Thyroid gland (tissue), 4 donors: ENCODE data around the gene CENPM. TPM values are rescaled to one million over a fixed set of nuclear protein-coding genes. Genes with fewer than 3 reads are reported as not detected.

Source experiments
- DNase-seq, 2 donors: peaks; one replicate each; pipeline ENCODE4 v3.0.0-alpha.2; 2019
- H3K27ac ChIP-seq, 3 donors: fragments of 200-600 bp; sonication (generic); 1 replicate in 2 of 3; 2 replicates in 1 of 3; pipeline ENCODE4 v1.5.1; 2016 to 2019; ENCODE audit warnings: mild to moderate bottlenecking in 1 of 3, moderate library complexity in 1 of 3
- H3K27me3 ChIP-seq: fragments of 200-600 bp; sonication (generic); one replicate; pipeline ENCODE4 v1.5.1; 2019
- H3K36me3 ChIP-seq, 2 donors: fragments of 200-600 bp; sonication (generic); one replicate each; pipeline ENCODE4 v1.5.1; 2016 to 2019
- H3K4me1 ChIP-seq, 2 donors: fragments of 200-600 bp; sonication (generic); one replicate each; pipeline ENCODE4 v1.5.1; 2017 to 2019
- H3K4me3 ChIP-seq, 3 donors: fragments of 200-600 bp; sonication (generic); replicated peaks in 1 of 3; 1 replicate in 2 of 3; 2 replicates in 1 of 3; pipeline ENCODE4 v1.5.1; 2016; ENCODE audit warnings: mild to moderate bottlenecking in 1 of 3
- H3K9me3 ChIP-seq: fragments of 200-600 bp; sonication (generic); one replicate; pipeline ENCODE4 v1.5.1; 2017
- CTCF ChIP-seq, 6 experiments: fragments of 200-600 bp in 3 of 6; fragments of 450-650 bp in 3 of 6; sonication (generic) in 3 of 6; IDR thresholded peaks; one replicate each; pipeline ENCODE4 v1.5.1; 2016 to 2019; ENCODE audit warnings: antibody characterized with exemption in 6 of 6, mild to moderate bottlenecking in 2 of 6, inconsistent platforms in 1 of 6, moderate library complexity in 1 of 6
- POLR2A ChIP-seq, 2 donors: fragments of 450-650 bp; IDR thresholded peaks; one replicate each; pipeline ENCODE4 v1.6.1; 2017; ENCODE audit warnings: antibody characterized with exemption in 2 of 2, mild to moderate bottlenecking in 2 of 2, moderate library complexity in 1 of 2
- WGBS, 2 donors: methylation state at CpG; one replicate each; pipeline ENCODE4 v1.1.5; 2017; 5-methylcytosine and 5-hydroxymethylcytosine counted together
- intact Hi-C: fragments of 100-400 bp; cut with DNase I; formaldehyde crosslinking; loops from one replicate; pipeline ENCODE4 v1.15.1; 2023
- total RNA-seq, 4 donors: library from RNA; depleted of rRNA; stranded (reverse); fragments of >200 nt; gene quantifications; one replicate each; pipeline ENCODE4 v1.2.3, GENCODE V29; 2016

Gene CENPM
- total RNA-seq, 4 donors from 2014 or later: 0.56 TPM; not detected in 3

GRCh38 chr22:41904450-41905410 lies 42.2 kb downstream of the CENPM start:
- H3K27me3 ChIP-seq: no peaks in the 10 kb centered on the region
- intact Hi-C loops: no loop called here
- H3K9me3 ChIP-seq: no peaks in the 10 kb centered on the region
- no peak overlapping the region for H3K4me3 ChIP-seq
- TF ChIP-seq POLR2A (IDR thresholded peaks at IDR 0.05) (no peak), CTCF (IDR thresholded peaks at IDR 0.05) (no peak)
- 96 to 100% methylated on average over 17 to 20 of the region's 24 CpGs for WGBS, 2 donors
- peaks cover 0 to 2% of the 10 kb centered on the region in 2 donors for H3K4me1 ChIP-seq
- DNase-seq: no peak
- H3K36me3 ChIP-seq: peaks cover 38 to 41% of the 10 kb centered on the region in 2 donors
- H3K27ac ChIP-seq: no peak overlapping the region

- Histone ChIP-seq H3K36me3 (peaks cover 41 to 45% of the 10 kb centered on the region in 2 donors), H3K4me1 (no peaks in the 10 kb centered on the region), H3K27me3 (no peaks in the 10 kb centered on the region), H3K4me3 (no peak overlapping the region), H3K27ac (no peak overlapping the region), H3K9me3 (no peaks in the 10 kb centered on the region)
- DNase-seq: peak; percentile 15 to 27
- intact Hi-C loops: no loop called here
- 92 to 93% methylated on average over 4 to 8 of the region's 15 CpGs for WGBS, 2 donors
- TF ChIP-seq CTCF (IDR thresholded peaks at IDR 0.05) (no peak), POLR2A (IDR thresholded peaks at IDR 0.05) (no peak)
These were observed 44.0 kb downstream of the CENPM start for GRCh38 chr22:41902932-41903421.

GRCh38 chr22:41902016-41902415 lies 44.9 kb downstream of the CENPM start:
- Histone ChIP-seq H3K27ac (no peak overlapping the region), H3K9me3 (no peaks in the 10 kb centered on the region), H3K4me1 (no peaks in the 10 kb centered on the region), H3K27me3 (no peaks in the 10 kb centered on the region), H3K4me3 (no peak overlapping the region), H3K36me3 (peaks cover 49 to 52% of the 10 kb centered on the region in 2 donors)
- WGBS, 2 donors: 94 to 95% methylated on average over 4 to 7 of the region's 7 CpGs
- TF ChIP-seq POLR2A (IDR thresholded peaks at IDR 0.05) (no peak), CTCF (IDR thresholded peaks at IDR 0.05) (no peak)
- intact Hi-C loops: no loop called here
- no peak for DNase-seq

GRCh38 chr22:41900652-41901312 lies 46.2 kb downstream of the CENPM start:
- H3K27me3 ChIP-seq: no peaks in the 10 kb centered on the region
- 92 to 98% methylated on average over 2 to 7 of the region's 8 CpGs for WGBS, 2 donors
- no peak overlapping the region for H3K4me3 ChIP-seq
- TF ChIP-seq POLR2A (IDR thresholded peaks at IDR 0.05) (no peak), CTCF (IDR thresholded peaks at IDR 0.05) (no peak)
- no peaks in the 10 kb centered on the region for H3K9me3 ChIP-seq
- intact Hi-C loops: no loop called here
- H3K4me1 ChIP-seq: no peaks in the 10 kb centered on the region
- no peak for DNase-seq
- H3K27ac ChIP-seq: no peak overlapping the region
- peaks cover 55 to 60% of the 10 kb centered on the region in 2 donors for H3K36me3 ChIP-seq
